ENCODE data around the gene CTNNA3.

CTNNA3 gene

DNA sequence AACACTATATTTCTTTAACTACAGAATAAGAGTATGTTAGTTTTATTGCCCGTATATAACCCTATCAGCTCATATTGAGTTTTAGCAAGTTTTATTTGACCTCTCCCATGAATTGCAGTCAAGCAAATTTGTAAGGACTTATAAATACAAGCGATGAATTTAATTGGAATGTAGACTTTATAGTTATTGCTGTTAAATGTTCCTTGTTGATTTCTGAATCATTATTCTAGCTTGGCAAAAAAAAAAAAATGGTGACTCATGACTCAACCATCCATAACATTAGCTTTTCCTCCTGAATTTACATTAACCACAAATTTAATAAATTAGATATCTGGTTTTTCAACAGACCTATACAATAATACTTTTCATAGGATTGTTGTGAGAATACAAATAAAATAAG lies 1104.1 kb downstream of the CTNNA3 start:
- no peak for DNase-seq (ENCODE audit: low read depth in 1 of 2, low spot score in 1 of 2)
- TF ChIP-seq JUND (IDR thresholded peaks at IDR 0.05; ENCODE audit: low read depth), result no peak
- in situ Hi-C loops (cut with HindIII; ENCODE audit: low pct_unique_long_range_greater_than_20kb, low sequenced_read_pairs), result no loop called here

DNA sequence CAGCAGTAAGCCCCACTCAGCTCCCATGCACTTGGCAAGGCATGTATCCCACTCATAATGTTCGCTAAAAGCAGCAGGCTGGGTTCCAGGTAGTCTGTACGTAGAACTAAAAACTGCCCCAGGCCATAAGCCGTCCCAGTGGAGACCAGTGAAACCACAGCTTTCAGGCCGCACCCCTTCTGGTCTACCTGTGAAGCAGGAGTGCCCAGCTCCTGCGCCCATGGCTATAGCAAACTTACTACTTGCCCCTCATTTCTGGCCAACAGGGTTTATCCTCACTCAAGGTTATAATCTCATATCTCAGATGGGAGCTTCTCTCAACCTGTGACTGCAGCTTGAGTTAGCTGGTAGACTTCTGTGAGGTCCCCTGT lies 1108.3 kb downstream of the CTNNA3 start:
- no peak for DNase-seq (ENCODE audit: low read depth in 1 of 2, low spot score in 1 of 2)
- no peak for TF ChIP-seq JUND (IDR thresholded peaks at IDR 0.05; ENCODE audit: low read depth)
- in situ Hi-C loops (cut with HindIII; ENCODE audit: low pct_unique_long_range_greater_than_20kb, low sequenced_read_pairs), result no loop called here

DNA sequence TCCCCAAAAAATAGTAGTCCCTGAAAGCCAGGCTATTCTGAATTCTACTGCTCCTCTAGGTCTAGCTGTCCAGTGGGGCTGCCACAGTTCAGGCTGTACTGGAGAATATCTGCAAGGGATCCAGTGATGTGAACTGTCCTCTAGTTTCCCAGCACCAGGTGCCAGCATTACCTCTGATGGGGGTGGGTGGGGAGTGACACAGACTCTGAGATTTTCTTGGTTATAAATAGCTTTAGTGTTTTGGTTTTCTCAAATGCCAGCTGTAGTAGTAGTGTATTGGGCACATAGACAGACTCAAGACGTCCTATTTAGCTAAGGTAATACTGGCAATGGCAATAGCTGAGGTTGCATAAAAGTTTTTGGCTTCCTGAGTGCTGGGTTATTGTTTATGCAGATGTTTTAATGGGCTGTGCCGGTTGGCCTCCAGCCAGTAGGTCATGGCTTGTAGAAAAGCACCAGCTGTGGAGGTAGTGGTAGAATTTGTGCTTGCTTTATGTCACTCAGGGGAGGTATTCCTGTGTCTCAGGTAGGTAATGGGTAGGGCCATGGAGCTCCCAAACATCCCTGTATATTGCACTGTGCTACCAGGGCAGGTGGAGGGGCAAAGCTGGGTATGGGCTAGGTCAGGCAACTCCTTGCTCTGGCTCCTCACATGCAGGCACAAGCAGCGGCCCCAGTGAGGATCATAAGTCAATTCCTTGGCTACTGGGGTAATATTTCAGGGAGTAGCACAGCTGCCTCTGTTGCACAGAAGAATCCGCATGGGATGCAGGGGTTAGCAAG lies 1108.9 kb downstream of the CTNNA3 start:
- in situ Hi-C loops (cut with HindIII; ENCODE audit: low pct_unique_long_range_greater_than_20kb, low sequenced_read_pairs), result no loop called here
- no peak for DNase-seq (ENCODE audit: low read depth in 1 of 2, low spot score in 1 of 2)
- TF ChIP-seq JUND (IDR thresholded peaks at IDR 0.05; ENCODE audit: low read depth), result no peak

DNA sequence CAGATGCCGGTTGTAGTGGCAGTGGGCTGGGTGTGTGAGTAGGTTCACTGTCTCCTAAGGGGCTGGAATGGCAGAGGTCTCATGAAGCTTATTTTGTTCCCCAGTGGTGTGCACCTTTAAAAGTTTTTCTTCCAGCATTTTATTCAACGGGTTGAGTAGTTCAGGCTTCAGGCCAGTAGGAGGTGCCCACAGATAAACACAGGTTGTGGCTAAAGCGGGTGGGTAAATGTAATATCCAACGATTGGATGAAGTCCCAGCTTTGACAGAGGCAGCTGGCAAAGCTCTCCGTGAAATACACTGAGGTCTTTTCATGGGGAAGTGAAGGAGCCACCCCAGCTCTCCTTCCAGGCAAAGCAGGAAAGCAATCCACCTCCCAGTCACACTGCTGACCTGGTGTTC lies 1109.9 kb downstream of the CTNNA3 start:
- no peak for TF ChIP-seq JUND (IDR thresholded peaks at IDR 0.05; ENCODE audit: low read depth)
- in situ Hi-C loops (cut with HindIII; ENCODE audit: low pct_unique_long_range_greater_than_20kb, low sequenced_read_pairs), result no loop called here
- no peak for DNase-seq (ENCODE audit: low read depth in 1 of 2, low spot score in 1 of 2)

DNA sequence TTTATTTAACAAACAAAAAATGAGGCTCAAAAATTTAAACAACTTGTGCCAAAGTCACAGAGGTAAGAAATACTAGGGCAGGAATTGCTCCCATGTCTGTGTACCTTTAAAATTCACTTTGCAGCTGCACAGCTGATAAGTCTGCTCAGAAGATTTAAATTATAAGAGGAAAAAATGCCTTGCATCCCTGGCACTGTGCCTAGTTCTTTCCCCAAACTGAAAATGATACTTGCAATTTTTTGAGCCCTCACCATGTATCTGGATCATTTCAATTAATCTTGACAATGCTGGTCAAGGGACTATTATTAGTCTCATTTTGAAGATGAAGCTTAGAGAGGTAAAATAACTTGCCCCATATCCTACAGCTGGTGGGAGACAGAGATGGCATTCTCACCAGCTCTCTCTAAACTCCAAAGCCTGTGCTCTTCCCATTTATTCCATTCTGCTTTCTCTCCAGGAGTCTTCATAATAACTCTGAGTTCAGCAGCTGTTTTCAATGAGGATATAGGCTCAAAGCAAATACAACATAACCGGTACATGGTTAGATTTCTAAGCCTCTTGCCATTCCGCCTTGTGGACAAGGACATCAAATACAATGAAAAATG lies 1120.6 kb downstream of the CTNNA3 start:
- TF ChIP-seq JUND (IDR thresholded peaks at IDR 0.05; ENCODE audit: low read depth), result no peak
- in situ Hi-C loops (cut with HindIII; ENCODE audit: low pct_unique_long_range_greater_than_20kb, low sequenced_read_pairs), result no loop called here
- no peak for DNase-seq (ENCODE audit: low read depth in 1 of 2, low spot score in 1 of 2)

DNA sequence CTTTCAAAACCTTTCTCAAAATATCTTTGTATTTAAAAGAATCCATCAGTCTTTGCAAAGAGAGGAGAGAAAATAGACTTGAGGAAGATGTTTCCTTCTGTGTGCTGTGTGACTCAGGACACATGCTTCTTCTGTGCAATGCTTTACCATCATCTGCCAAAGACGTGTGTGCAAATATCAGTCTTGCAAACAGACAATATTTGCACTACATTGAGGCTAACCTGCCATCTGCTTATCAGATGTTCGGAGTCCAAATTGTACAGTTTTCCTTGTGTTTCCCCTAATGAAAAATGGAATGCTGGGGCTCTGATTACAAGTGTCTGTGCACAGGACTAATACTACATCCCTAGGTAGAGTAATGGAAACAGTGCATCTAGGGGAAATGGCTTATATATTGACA lies 1123.3 kb downstream of the CTNNA3 start:
- DNase-seq (ENCODE audit: low read depth in 1 of 2, low spot score in 1 of 2), result peak in 1 of 2 experiments; percentile 51
- in situ Hi-C loops (cut with HindIII; ENCODE audit: low pct_unique_long_range_greater_than_20kb, low sequenced_read_pairs), result no loop called here
- no peak for TF ChIP-seq JUND (IDR thresholded peaks at IDR 0.05; ENCODE audit: low read depth)

DNA sequence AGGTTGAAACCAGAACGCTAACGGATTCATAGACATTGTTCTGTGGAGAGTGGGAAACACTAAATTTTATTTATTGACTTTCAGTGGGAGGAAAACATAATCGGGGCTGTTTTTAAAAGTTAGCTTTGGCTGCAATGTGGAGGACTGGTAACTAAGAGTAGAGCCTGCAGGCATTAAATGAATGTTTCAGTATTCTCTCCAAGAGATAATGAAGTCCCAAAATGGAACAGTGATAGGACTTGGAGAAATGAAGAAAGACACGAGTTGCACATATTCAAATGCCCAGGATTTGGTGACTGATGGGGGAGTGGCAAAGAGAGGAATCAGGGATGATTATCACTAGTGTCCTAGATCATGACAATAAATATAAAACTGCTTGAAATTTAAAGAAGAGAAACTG lies 1130.0 kb downstream of the CTNNA3 start:
- no peak for TF ChIP-seq JUND (IDR thresholded peaks at IDR 0.05; ENCODE audit: low read depth)
- in situ Hi-C loops (cut with HindIII; ENCODE audit: low pct_unique_long_range_greater_than_20kb, low sequenced_read_pairs), result no loop called here
- DNase-seq (ENCODE audit: low read depth in 1 of 2, low spot score in 1 of 2), result no peak

DNA sequence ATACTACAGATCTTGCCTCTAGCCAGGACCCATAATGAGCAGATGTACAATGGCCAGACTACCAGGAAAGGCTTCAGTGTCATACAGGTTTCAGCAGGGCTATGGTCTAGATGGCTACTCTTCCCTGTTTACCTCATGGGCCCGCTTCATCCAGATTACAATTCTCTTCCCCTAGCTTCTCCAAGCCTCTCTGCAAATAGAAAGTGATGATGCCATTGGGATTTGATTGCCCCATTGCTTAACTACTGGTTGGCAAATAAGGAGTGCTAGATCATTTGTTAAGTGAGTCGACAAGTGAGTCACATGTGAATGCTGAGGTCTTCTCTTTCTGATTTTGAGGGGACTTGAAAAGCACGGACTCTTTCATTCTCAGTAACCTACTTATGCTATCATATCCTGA lies 1131.7 kb downstream of the CTNNA3 start:
- in situ Hi-C loops (cut with HindIII; ENCODE audit: low pct_unique_long_range_greater_than_20kb, low sequenced_read_pairs), result no loop called here
- peak in 1 of 2 experiments; percentile 22 for DNase-seq (ENCODE audit: low read depth in 1 of 2, low spot score in 1 of 2)
- no peak for TF ChIP-seq JUND (IDR thresholded peaks at IDR 0.05; ENCODE audit: low read depth)

DNA sequence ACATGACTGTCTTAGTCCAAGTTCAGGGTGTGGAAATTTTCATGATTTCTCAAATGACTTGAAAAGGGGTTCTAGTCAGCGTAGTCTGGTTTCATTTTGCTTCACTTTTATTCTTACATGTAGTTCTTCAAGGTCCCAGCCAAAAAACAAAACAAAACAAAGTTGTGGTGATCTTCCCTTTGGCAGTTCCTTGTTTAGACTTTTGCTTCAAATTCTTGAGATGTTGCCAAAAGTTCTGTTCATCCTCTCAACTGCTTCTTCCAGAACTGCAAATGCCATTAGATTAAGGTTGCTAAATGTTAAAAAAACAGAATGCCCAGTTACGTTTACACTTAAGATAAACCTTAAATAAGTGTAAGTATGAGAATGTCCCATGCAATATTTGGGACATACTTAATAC lies 1140.9 kb downstream of the CTNNA3 start:
- peak in 1 of 2 experiments; percentile 69 for DNase-seq (ENCODE audit: low read depth in 1 of 2, low spot score in 1 of 2)
- in situ Hi-C loops (cut with HindIII; ENCODE audit: low pct_unique_long_range_greater_than_20kb, low sequenced_read_pairs), result no loop called here
- TF ChIP-seq JUND (IDR thresholded peaks at IDR 0.05; ENCODE audit: low read depth), result no peak

DNA sequence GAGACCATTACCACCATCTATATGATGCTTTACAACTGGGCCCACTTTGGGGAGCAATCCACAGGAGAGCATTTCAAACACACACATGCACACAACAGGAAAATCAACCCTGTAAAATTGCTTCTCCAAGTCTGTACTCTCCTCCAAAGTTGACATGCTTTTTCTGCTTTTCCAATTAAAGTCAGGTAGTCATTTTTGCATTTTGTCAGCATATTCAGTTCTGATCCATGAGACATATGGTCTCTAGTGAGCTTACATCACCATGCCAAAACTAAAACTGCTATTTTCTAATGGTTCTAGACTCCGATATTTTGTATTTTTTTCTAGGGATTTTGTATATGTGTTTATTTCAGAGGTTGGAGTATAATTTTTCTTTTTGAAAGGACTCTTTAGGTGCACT lies 1143.7 kb downstream of the CTNNA3 start:
- TF ChIP-seq JUND (IDR thresholded peaks at IDR 0.05; ENCODE audit: low read depth), result no peak
- in situ Hi-C loops (cut with HindIII; ENCODE audit: low pct_unique_long_range_greater_than_20kb, low sequenced_read_pairs), result no loop called here
- DNase-seq (ENCODE audit: low read depth in 1 of 2, low spot score in 1 of 2), result no peak

DNA sequence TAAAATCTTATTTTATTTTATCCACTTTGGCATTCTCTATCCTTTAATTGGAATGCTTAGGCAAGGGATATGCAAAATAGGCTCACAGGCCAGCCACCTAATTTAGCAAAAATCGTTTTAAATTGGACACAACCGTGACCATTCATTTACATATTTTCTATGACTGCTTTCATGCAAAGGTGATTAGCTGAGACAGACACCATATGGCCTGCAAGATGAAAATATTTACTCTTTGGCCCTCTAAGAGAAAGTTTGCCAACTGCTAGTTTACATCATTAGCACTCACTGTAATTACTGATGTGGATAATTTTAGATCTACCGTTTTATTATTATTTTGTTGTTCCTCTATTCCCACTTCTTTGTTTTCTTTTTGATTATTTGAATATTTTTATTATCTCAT lies 1145.6 kb downstream of the CTNNA3 start:
- no peak for DNase-seq (ENCODE audit: low read depth in 1 of 2, low spot score in 1 of 2)
- TF ChIP-seq JUND (IDR thresholded peaks at IDR 0.05; ENCODE audit: low read depth), result no peak
- in situ Hi-C loops (cut with HindIII; ENCODE audit: low pct_unique_long_range_greater_than_20kb, low sequenced_read_pairs), result no loop called here

DNA sequence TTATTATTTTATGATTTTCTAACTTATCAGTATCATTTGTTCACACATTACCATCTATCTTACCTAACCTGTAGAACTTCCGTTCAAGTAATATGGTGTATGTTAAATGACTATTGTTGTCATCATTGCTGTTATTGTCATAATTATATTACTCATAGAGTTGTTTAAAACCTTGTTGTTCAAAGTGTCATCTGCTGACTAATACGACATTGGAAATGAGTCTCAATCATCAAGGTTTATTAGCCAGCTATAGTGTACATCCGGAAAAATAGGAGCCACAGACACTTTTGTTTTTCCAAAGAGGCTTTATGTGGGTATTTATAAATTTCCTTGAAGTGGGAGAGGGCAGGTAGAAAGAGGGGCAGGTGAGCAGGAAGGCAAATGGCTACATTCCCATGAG lies 1157.1 kb downstream of the CTNNA3 start:
- TF ChIP-seq JUND (IDR thresholded peaks at IDR 0.05; ENCODE audit: low read depth), result no peak
- in situ Hi-C loops (cut with HindIII; ENCODE audit: low pct_unique_long_range_greater_than_20kb, low sequenced_read_pairs), result no loop called here
- DNase-seq (ENCODE audit: low read depth in 1 of 2, low spot score in 1 of 2), result no peak

DNA sequence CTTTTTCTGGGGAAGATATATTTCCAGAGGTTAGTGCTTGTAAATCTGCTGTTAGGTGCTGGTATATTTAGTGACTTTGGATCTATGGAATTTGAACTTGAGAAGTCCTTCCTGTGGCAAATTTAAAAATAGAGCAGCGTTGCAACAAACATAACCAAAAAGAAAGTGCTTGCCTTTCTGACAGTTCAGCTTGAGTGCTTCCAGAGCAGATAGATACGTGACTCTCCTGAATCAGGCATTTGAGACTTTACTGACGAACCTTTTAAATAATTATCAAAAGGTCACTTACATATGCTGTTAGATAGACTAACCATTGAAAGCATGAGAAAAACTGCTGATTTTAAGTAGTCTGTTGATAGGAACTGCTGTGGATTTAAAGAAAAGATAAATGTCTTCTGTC lies 1157.6 kb downstream of the CTNNA3 start:
- DNase-seq (ENCODE audit: low read depth in 1 of 2, low spot score in 1 of 2), result no peak
- in situ Hi-C loops (cut with HindIII; ENCODE audit: low pct_unique_long_range_greater_than_20kb, low sequenced_read_pairs), result no loop called here
- TF ChIP-seq JUND (IDR thresholded peaks at IDR 0.05; ENCODE audit: low read depth), result no peak

DNA sequence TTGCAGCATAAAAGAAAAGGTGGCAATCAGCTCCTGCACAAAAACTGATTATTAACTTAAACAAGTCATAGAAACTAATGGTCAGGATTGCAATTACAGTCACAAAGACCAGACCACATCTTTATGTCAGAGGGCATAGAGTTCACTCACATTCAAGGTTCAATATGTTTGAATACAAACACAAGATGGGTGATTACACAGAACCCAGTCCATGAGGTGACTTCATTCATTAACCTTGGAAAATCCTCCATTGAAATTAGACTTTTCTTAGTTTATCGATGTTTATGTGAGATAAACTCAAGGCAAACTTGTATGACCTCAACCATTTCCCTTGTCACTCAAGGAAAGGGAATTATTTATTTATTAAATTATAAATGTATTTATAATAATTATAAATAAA lies 1158.8 kb downstream of the CTNNA3 start:
- in situ Hi-C loops (cut with HindIII; ENCODE audit: low pct_unique_long_range_greater_than_20kb, low sequenced_read_pairs), result no loop called here
- TF ChIP-seq JUND (IDR thresholded peaks at IDR 0.05; ENCODE audit: low read depth), result no peak
- no peak for DNase-seq (ENCODE audit: low read depth in 1 of 2, low spot score in 1 of 2)
